ENCODE measurements around the gene TRAF2. TPM values are rescaled to one million over a fixed set of nuclear protein-coding genes. Genes with fewer than 3 reads are reported as not detected.

TRAF2 gene
- total RNA-seq, 2 donors from 2014 or later, result 8.7 to 10.9 TPM

GRCh38 chr9:136951541-136952320, 65.4 kb downstream of the TRAF2 start, which contains the start of gene LCN12:
LCN12 (plus strand) TSS chr9:136952273; CDS start chr9:136952328, 55 bp downstream.
- intact Hi-C loops (cut with DNase I), result no loop called here
- DNase-seq (ENCODE audit: low spot score), result no peak

GRCh38 chr9:136952321-136952850, 66.1 kb downstream of the TRAF2 start:
- DNase-seq (ENCODE audit: low spot score), result no peak
- intact Hi-C loops (cut with DNase I), result no loop called here

- DNase-seq (ENCODE audit: low spot score), result no peak
- intact Hi-C loops (cut with DNase I), result no loop called here
Measured at GRCh38 chr9:136952876-136953770, 66.8 kb downstream of the TRAF2 start.

GRCh38 chr9:136953771-136954269, 67.5 kb downstream of the TRAF2 start:
- intact Hi-C loops (cut with DNase I), result no loop called here

GRCh38 chr9:136954270-136955083, 68.2 kb downstream of the TRAF2 start:
- no peak for DNase-seq (ENCODE audit: low spot score)
- intact Hi-C loops (cut with DNase I), result no loop called here

More at GRCh38 chr9:136953771-136954269, 67.5 kb downstream of the TRAF2 start:
- DNase-seq (ENCODE audit: low spot score), result no peak

GRCh38 chr9:136955202-136955942, 69.1 kb downstream of the TRAF2 start:
- no peak for DNase-seq (ENCODE audit: low spot score)
- intact Hi-C loops (cut with DNase I), result no loop called here

- no peak for DNase-seq (ENCODE audit: low spot score)
- intact Hi-C loops (cut with DNase I), result no loop called here
Measured at GRCh38 chr9:136955943-136956335, 69.6 kb downstream of the TRAF2 start.

GRCh38 chr9:136956604-136957003, 70.3 kb downstream of the TRAF2 start:
- DNase-seq (ENCODE audit: low spot score), result no peak
- intact Hi-C loops (cut with DNase I), result no loop called here

GRCh38 chr9:136957461-136957860, 71.1 kb downstream of the TRAF2 start:
- no peak for DNase-seq (ENCODE audit: low spot score)
- intact Hi-C loops (cut with DNase I), result no loop called here

GRCh38 chr9:136957901-136958300, 71.6 kb downstream of the TRAF2 start:
- no peak for DNase-seq (ENCODE audit: low spot score)
- intact Hi-C loops (cut with DNase I), result no loop called here

GRCh38 chr9:136958473-136958872, 72.2 kb downstream of the TRAF2 start:
- intact Hi-C loops (cut with DNase I), result no loop called here
- no peak for DNase-seq (ENCODE audit: low spot score)

GRCh38 chr9:136958898-136959850, 72.9 kb downstream of the TRAF2 start:
- no peak for DNase-seq (ENCODE audit: low spot score)
- intact Hi-C loops (cut with DNase I), result no loop called here

- no peak for DNase-seq (ENCODE audit: low spot score)
- intact Hi-C loops (cut with DNase I), result no loop called here
Measured at GRCh38 chr9:136960212-136960937, 74.1 kb downstream of the TRAF2 start.

- intact Hi-C loops (cut with DNase I), result no loop called here
- DNase-seq (ENCODE audit: low spot score), result no peak
Measured at GRCh38 chr9:136960938-136961275, 74.6 kb downstream of the TRAF2 start.

GRCh38 chr9:136961279-136962065, 75.2 kb downstream of the TRAF2 start:
- no peak for DNase-seq (ENCODE audit: low spot score)
- intact Hi-C loops (cut with DNase I), result no loop called here

- no peak for DNase-seq (ENCODE audit: low spot score)
- intact Hi-C loops (cut with DNase I), result no loop called here
Measured at GRCh38 chr9:136962163-136962562, 75.8 kb downstream of the TRAF2 start.
